GM13977 (cell line): Measurements from ENCODE around the gene NHSL2.

Experiments used
- DNase-seq: peaks from one replicate; pipeline ENCODE4 v3.0.0; 2012; ENCODE audit warnings: low spot score
- CTCF ChIP-seq: IDR thresholded peaks from 2 replicates; pipeline ENCODE4 v1.5.1; 2012; ENCODE audit warnings: mild to moderate bottlenecking, control low read depth; ENCODE audit not compliant: insufficient read depth; ENCODE audit errors: extremely low read depth, missing control alignments
- in situ Hi-C: fragments of 300-500 bp; cut with MboI; formaldehyde crosslinking; loops from one replicate; pipeline ENCODE4 v1.12.0; 2022; ENCODE audit warnings: low sequenced_read_pairs, low pct_unique_long_range_greater_than_20kb, mixed read lengths, inconsistent platforms; ENCODE audit not compliant: unreplicated experiment

The NHSL2 gene

DNA sequence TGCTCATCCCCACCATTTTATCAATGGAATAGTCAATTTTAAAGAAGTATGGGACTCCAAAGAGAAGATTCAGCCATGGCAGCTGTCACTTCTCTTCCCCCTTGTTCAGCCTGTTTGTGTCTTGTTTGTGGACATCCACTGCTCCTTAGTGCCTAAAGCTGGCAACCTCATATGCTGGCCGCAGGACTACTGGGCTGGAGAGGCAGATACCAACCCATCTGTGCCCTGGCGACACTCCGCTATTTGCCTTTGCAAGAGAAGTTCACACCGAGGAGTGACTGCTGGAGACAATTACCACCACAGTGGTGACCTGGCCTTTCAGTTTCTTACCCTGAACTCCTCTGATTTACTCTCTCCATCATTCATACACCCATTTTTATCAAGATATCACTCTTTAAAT lies 64.3 kb downstream of the NHSL2 start:
- in situ Hi-C loops: no loop called here
- TF ChIP-seq CTCF: no peak
- no peak for DNase-seq

DNA sequence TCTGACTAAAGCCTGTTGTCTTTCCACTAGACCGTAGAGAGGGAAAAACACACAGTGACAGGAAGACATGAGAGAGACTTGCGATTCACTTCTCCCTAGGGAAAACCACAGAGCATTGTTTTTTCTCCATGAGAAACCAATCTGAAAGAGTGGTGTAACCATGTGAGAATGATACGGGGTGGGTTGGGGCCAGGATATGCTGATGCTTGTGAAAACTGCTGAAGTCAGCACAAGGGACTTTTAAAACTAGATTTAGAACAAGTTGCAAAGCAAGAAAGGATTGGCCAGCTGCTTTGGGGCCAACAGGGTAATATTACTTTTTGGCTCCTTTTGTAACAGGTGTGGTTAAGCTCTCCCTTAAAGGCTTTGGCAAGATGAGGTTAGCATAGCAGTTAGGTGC lies 66.1 kb downstream of the NHSL2 start:
- TF ChIP-seq CTCF: no peak
- DNase-seq: no peak
- in situ Hi-C loops: no loop called here

DNA sequence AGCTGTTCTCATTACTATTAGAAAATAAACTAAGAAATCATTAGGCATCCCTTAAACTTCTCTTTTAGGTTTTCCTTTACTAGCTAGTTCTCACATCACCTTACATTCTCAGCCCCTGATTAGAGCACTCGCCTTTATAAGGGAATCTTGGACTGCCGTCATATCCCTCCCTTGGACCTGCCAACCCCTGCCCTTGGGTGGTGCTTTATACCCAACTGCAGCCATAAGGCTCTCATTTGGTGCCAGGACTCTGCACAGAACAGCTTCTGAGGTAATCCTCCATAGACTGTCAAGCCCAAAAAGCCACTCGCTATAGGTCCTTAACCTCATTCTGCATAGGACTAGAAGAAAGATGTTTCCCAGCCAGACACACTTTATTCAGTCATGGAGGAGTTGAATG lies 67.5 kb downstream of the NHSL2 start:
- in situ Hi-C loops: no loop called here
- TF ChIP-seq CTCF: no peak
- no peak for DNase-seq

GRCh38 chrX:71989768-71990426 lies 79.3 kb downstream of the NHSL2 start:
- in situ Hi-C loops: no loop called here
- no peak for DNase-seq
- no peak for TF ChIP-seq CTCF

DNA sequence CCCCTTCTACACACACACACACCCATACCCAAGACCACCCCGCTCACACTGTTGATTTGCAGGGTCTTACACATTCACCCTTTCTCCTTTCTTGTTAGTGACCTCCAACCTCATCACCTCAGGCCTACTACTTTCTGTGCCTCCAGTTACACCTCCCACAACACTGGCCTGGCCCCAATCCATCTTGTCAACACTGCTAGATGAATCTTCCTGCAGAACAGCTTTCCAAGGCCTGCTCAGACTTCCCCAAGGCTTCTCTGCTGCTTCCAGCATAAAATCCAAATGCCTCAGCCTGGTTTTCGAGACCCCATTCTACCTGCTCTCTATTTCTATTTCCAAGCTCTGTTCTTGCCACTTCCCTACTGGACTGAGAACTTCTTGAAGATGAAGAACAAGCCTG lies 79.9 kb downstream of the NHSL2 start:
- no peak for TF ChIP-seq CTCF
- DNase-seq: no peak
- in situ Hi-C loops: no loop called here

DNA sequence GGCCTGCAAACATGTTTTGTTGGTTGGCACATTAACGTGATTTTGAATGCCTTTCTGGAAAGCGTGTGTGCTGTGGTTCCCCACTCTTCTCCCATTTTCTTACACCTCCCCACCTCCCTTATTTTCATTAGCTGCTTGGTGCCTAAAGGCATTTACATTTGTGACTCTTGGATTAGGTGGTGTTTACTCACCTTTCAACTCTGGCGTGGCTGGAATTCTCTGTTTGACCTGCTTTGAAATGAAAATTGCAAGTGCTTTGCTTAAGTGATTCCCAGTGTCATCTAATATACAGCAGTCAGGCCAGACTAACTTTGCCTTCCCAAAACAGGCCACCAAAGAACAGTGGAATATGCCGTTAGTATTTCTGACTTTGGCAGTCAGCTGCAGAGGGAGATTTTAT lies 80.5 kb downstream of the NHSL2 start:
- TF ChIP-seq CTCF: no peak
- in situ Hi-C loops: no loop called here
- no peak for DNase-seq

GRCh38 chrX:71992711-71993110 lies 82.1 kb downstream of the NHSL2 start:
- in situ Hi-C loops: no loop called here
- DNase-seq: no peak
- no peak for TF ChIP-seq CTCF
